GM21423 (cell line): ENCODE measurements around the gene TNRC18.
"Not testable (repeated sequence)": the region's sequence is repeated elsewhere in the genome, so short reads cannot be mapped to it uniquely, and the experiment has no call there.

Experiments
- ATAC-seq: cut with Tn5 transposase; IDR thresholded peaks from one replicate; pipeline ENCODE4 v1.9.1; 2021; ENCODE audit warnings: mild to moderate bottlenecking, moderate library complexity; ENCODE audit not compliant: unreplicated experiment

TNRC18 gene

GRCh38 chr7:5278766-5279165 is 144.9 kb downstream of the TNRC18 start:
- ATAC-seq, result no peak

GRCh38 chr7:5276611-5277010 is 147.0 kb downstream of the TNRC18 start:
- ATAC-seq, result no peak

GRCh38 chr7:5276123-5276522 is 147.5 kb downstream of the TNRC18 start:
- ATAC-seq, result not testable (repeated sequence)

- ATAC-seq, result not testable (repeated sequence)
Measured at GRCh38 chr7:5275510-5275909, 148.1 kb downstream of the TNRC18 start.

GRCh38 chr7:5274985-5275431 is 148.6 kb downstream of the TNRC18 start:
- not testable (repeated sequence) for ATAC-seq

- no peak for ATAC-seq
Measured at GRCh38 chr7:5274441-5274840, 149.2 kb downstream of the TNRC18 start.

GRCh38 chr7:5273831-5274405 is 149.7 kb downstream of the TNRC18 start:
- not testable (repeated sequence) for ATAC-seq

GRCh38 chr7:5270788-5271187 is 152.8 kb downstream of the TNRC18 start:
- no peak for ATAC-seq

- ATAC-seq, result not testable (repeated sequence)
Measured at GRCh38 chr7:5269992-5270657, 153.5 kb downstream of the TNRC18 start.

GRCh38 chr7:5267829-5268228 is 155.8 kb downstream of the TNRC18 start:
- not testable (repeated sequence) for ATAC-seq

GRCh38 chr7:5266191-5267028 is 157.2 kb downstream of the TNRC18 start:
- no peak for ATAC-seq

- no peak for ATAC-seq
Measured at GRCh38 chr7:5265320-5266190, 158.1 kb downstream of the TNRC18 start.

GRCh38 chr7:5263066-5263465 is 160.6 kb downstream of the TNRC18 start:
- ATAC-seq, result not testable (repeated sequence)

GRCh38 chr7:5260530-5261068 is 163.0 kb downstream of the TNRC18 start:
- not testable (repeated sequence) for ATAC-seq
